ENCODE data around the gene PUS7L. TPM values are rescaled to one million over a fixed set of nuclear protein-coding genes. Genes with fewer than 3 reads are reported as not detected.

The PUS7L gene
- total RNA-seq, 1 donor from 2014 or later = 7.4 TPM

GRCh38 chr12:43676183-43676813 is 82.3 kb downstream of the PUS7L start:
- DNase-seq (ENCODE audit: extremely low spot score, unreplicated experiment) = no peak
- Mint-ChIP-seq H3K9me3 (peaks cover 13% of the 10 kb centered on the region), H3K27ac (no peak overlapping the region), H3K36me3 (no peaks in the 10 kb centered on the region), H3K27me3 (no peaks in the 10 kb centered on the region), H3K4me1 (ENCODE audit: unreplicated experiment) (no peaks in the 10 kb centered on the region), H3K4me3 (no peak overlapping the region)
- peak; percentile 64 for TF ChIP-seq CTCF (conservative IDR thresholded peaks at IDR 0.05)

GRCh38 chr12:43675048-43675904 is 83.3 kb downstream of the PUS7L start:
- H3K27me3 Mint-ChIP-seq = no peaks in the 10 kb centered on the region
- no peaks in the 10 kb centered on the region for H3K4me1 Mint-ChIP-seq (ENCODE audit: unreplicated experiment)
- TF ChIP-seq CTCF (conservative IDR thresholded peaks at IDR 0.05) = no peak
- no peak overlapping the region for H3K4me3 Mint-ChIP-seq
- no peaks in the 10 kb centered on the region for H3K36me3 Mint-ChIP-seq
- peaks cover 13% of the 10 kb centered on the region for H3K9me3 Mint-ChIP-seq
- no peak for DNase-seq (ENCODE audit: extremely low spot score, unreplicated experiment)
- peak overlapping the region; percentile 55 for H3K27ac Mint-ChIP-seq

- H3K4me1 Mint-ChIP-seq (ENCODE audit: unreplicated experiment) = peaks cover 9% of the 10 kb centered on the region
- TF ChIP-seq CTCF (conservative IDR thresholded peaks at IDR 0.05) = no peak
- H3K27ac Mint-ChIP-seq = no peak overlapping the region
- H3K9me3 Mint-ChIP-seq = peaks cover 4% of the 10 kb centered on the region
- no peak for DNase-seq (ENCODE audit: extremely low spot score, unreplicated experiment)
- H3K27me3 Mint-ChIP-seq = no peaks in the 10 kb centered on the region
- H3K36me3 Mint-ChIP-seq = no peaks in the 10 kb centered on the region
- no peak overlapping the region for H3K4me3 Mint-ChIP-seq
Measured at GRCh38 chr12:43669373-43669772, 89.2 kb downstream of the PUS7L start.

Other genes starting within 250 kb of the PUS7L start
- 1.2 and 3.1 TPM in 2 replicates for gene ADAMTS20, start 206.6 kb downstream of the PUS7L start, total RNA-seq (ENCODE audit: low replicate concordance)
- 6.3 and 14.3 TPM in 2 replicates for gene IRAK4, start 161 bp upstream of the PUS7L start, total RNA-seq (ENCODE audit: low replicate concordance)
- 63.5 and 101 TPM in 2 replicates for gene TWF1, start 47.5 kb upstream of the PUS7L start, total RNA-seq (ENCODE audit: low replicate concordance)
- 14.3 and 22.0 TPM in 2 replicates for gene TMEM117, start 77.3 kb upstream of the PUS7L start, total RNA-seq (ENCODE audit: low replicate concordance)